ENCODE measurements around the gene OGFR. TPM values are rescaled to one million over a fixed set of nuclear protein-coding genes. Genes with fewer than 3 reads are reported as not detected.
A peak's percentile ranks its signal among the peaks of the same experiment; 100 is the strongest.

OGFR gene
- total RNA-seq, 2 donors from 2014 or later = 23.3 to 23.6 TPM

GRCh38 chr20:62794007-62794724 is 10.5 kb upstream of the OGFR start:
- intact Hi-C loops (cut with DNase I) = no loop called here
- ATAC-seq (peak; percentile 91 to 93), DNase-seq (peak; percentile 97)

- ATAC-seq (peak in 1 of 2 donors; percentile 9), DNase-seq (no peak)
- intact Hi-C loops (cut with DNase I) = no loop called here
Measured at GRCh38 chr20:62795023-62795761, 9.4 kb upstream of the OGFR start.

DNA sequence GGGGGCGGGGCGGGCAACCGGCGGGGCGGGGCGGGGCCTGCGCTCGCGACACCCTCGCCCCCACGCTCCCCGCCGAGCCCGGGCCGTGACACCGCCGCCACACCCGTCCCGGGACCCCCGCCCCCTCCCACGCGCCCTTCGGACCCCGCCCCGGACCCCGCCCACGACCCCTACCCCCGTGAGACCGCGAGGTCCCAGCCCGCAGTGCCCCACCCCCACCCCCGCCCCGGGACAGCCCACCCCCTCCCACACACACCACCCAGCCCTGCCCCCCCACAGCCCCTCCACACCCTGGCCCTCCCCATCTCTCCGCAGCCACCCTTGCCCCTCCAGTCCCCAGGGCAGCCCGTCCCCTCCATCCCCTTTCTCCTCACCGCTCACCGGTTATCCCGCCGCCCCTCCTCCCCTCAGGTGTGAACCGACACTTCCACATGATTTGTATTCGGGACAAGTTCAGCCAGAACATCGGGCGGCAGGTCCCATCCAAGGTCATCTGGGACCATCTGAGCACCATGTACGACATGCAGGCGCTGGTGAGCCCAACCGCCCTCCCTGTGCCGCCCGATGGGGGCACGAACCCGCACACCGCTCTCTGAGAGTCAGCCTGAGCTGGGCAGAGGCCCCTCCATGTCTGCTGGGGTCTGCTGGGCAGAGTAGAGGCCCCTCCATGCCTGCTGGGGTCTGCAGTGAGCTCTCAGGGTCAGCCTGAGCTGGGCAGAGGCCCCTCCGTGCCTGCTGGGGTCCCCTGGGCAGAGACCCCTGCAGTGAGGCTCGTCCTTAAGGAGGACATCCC is 7.7 kb upstream of the OGFR start:
- intact Hi-C loops (cut with DNase I) = no loop called here
- DNase-seq (no peak), ATAC-seq (peak in 1 of 2 donors; percentile 1)

GRCh38 chr20:62797671-62798532 is 6.7 kb upstream of the OGFR start:
- intact Hi-C loops (cut with DNase I) = no loop called here
- DNase-seq = no peak
- ATAC-seq = no peak

- ATAC-seq (no peak), DNase-seq (no peak)
- intact Hi-C loops (cut with DNase I) = no loop called here
Measured at GRCh38 chr20:62799036-62799435, 5.6 kb upstream of the OGFR start.

DNA sequence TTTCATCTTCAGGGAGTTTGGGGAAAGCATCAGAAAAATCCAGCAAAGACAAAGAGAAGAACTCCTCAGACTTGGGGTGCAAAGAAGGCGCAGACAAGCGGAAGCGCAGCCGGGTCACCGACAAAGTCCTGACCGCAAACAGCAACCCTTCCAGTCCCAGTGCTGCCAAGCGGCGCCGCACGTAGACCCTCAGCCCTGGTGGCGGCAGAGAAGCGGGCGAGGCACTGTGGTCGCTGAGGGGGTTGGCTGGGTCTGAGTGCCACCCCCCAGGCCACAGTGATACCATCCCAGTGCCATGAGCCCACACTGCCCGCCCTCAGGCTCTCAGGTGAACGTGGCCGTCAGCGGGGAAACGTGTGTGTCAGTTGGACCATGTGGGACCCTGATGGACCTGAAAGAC is 5.2 kb upstream of the OGFR start:
- intact Hi-C loops (cut with DNase I) = no loop called here
- ATAC-seq = no peak
- no peak for DNase-seq

- no peak for DNase-seq
- intact Hi-C loops (cut with DNase I) = no loop called here
- ATAC-seq = no peak
Measured at GRCh38 chr20:62799873-62800272, 4.8 kb upstream of the OGFR start.

GRCh38 chr20:62800314-62801259 is 4.0 kb upstream of the OGFR start:
- intact Hi-C loops (cut with DNase I) = no loop called here
- ATAC-seq (no peak), DNase-seq (no peak)

DNA sequence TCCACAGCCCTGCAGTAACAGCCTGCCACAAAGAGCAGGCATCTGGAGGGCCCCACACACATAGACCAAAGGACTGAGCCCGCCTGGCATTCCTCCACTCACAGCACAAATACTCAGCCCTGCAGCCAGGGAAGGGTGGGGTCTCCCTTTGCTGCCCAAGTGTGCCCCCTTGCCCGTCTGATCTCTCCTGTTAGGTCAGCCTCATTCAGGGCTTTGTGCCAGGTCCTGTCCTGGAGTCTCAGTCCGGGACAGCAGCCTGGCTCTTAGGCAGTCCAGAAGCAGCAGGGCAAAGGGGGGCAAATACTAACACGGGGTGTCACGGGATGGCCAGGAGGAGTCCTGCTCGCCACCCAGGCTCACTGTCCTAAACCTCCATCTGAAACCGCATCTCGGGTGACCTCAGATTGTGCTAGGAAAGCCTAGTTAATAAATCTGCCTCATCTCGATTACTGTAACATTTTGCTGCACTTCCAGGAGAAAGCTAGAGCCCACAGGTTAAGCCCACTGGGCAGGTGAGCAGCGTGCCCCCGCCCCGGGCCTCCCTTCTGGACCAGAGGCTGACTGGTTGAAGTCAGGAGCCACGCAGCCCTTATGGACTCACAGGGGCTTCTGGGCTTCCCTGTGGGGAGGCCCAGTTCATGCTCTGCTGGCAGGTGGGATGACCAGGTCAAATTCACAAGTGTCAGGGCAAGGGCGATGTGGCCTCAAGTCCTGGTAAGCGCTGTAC is 3.2 kb upstream of the OGFR start:
- intact Hi-C loops (cut with DNase I) = no loop called here
- ATAC-seq (no peak), DNase-seq (no peak)

DNA sequence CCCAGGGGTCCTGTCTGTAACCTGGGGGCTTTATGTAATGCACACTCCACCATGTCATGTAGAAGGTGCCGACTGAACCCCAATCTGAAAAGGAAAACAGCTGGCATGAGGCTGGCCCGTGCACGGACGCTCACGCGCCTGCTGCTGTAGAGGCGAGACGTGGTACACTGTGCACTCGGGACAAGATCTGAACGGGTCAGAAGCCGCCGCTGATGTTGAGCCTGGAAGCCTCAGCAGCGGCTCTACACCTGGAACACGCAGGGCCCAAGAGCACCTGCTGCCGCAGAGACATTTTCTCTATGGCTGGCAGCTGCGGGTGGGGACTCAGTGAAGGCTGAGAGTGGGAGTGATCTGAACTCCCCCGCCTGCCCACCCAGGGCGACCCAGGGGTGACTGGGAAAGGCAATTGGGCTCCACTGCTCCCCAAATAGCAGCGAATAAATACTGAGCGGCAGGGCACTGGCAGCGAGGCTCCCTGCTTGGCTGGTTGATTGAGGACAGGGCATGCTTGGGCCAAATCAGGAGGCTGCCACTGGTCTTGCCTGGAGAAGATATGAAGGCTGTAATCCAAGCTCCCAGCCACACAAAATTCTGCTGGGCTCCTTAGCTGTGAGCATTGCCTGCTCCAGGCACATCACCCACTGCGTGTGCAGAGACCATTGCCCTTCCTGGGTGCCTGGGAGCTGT is 2.5 kb upstream of the OGFR start:
- intact Hi-C loops (cut with DNase I) = no loop called here
- DNase-seq = no peak
- ATAC-seq = peak in 1 of 2 donors; percentile 22

GRCh38 chr20:62804021-62804626 is 511 bp upstream of the OGFR start:
- DNase-seq = no peak
- no peak for ATAC-seq
- intact Hi-C loops (cut with DNase I) = no loop called here

DNA sequence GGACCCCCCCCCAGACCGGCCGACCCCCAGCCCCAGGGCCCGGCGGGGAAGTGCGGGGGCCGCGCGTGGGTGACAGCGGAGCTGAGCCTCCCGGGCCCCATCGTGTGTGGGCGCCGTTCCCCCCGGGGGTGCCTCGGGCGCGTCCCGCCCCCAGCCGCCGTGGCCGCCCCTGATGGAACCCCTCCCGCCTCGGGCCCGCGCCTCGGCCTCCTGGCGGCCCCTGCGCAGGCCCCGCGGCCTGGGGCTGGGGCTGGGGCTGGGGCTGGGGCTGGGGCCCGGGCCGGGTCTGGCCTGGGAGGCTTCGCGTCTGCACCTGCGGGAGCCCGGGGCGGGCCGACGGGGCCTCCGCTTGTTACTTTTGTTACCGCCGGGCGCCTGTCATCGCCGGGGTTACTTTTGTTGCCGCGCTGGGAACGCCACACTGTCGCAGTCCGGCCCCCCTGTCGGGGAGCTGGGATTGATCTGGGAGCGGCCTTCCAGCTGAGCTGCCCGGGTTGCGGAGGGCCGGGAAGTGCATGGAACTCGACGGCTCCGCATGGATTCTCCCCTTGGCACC is 598 bp downstream of the OGFR start:
- peak; percentile 42 for ATAC-seq
- DNase-seq = no peak
- intact Hi-C loops (cut with DNase I) = loop anchor here (5.0 kb wide), 1 partner anchor 138 kb away; no protein-coding TSS in a partner anchor

GRCh38 chr20:62805711-62806382 is 1.2 kb downstream of the OGFR start:
- no peak for DNase-seq
- intact Hi-C loops (cut with DNase I) = loop anchor here (5.0 kb wide), 1 partner anchor 139 kb away; no protein-coding TSS in a partner anchor

GRCh38 chr20:62806383-62807050 is 1.9 kb downstream of the OGFR start:
- intact Hi-C loops (cut with DNase I) = loop anchor here (5.0 kb wide), 1 partner anchor 139 kb away; no protein-coding TSS in a partner anchor
- DNase-seq = no peak
- ATAC-seq = no peak

More at GRCh38 chr20:62805711-62806382, 1.2 kb downstream of the OGFR start:
- peak in 1 of 2 donors; percentile 14 for ATAC-seq

All from left cardiac atrium (tissue), 4 donors.